Gastrocnemius medialis (tissue), 4 donors: ENCODE data around the gene TMEM114. TPM values are rescaled to one million over a fixed set of nuclear protein-coding genes. Genes with fewer than 3 reads are reported as not detected.

Experiments
- ATAC-seq, 2 donors: fragments of 150-250 bp; one replicate each; pipeline ENCODE4 v1.9.1; 2016
- DNase-seq, 2 donors: peaks; one replicate each; pipeline ENCODE4 v3.0.0-alpha.2; 2019
- H3K27ac ChIP-seq, 4 donors: fragments of 200-600 bp; sonication (generic); 1 replicate in 1 of 4; 2 replicates in 3 of 4; pipeline ENCODE4 v1.5.1; 2016 to 2018; ENCODE audit warnings: mild to moderate bottlenecking in 2 of 4, moderate library complexity in 1 of 4
- H3K27me3 ChIP-seq, 3 donors: fragments of 200-600 bp; sonication (generic) in 2 of 3; 1 replicate in 1 of 3; 2 replicates in 2 of 3; pipeline versions ENCODE4 v1.5.1 to v1.6.0; 2016 to 2019; ENCODE audit warnings: mild to moderate bottlenecking in 1 of 3, moderate library complexity in 1 of 3
- H3K36me3 ChIP-seq, 2 donors: fragments of 200-600 bp; sonication (generic) in 1 of 2; one replicate each; pipeline ENCODE4 v1.5.1; 2017 to 2018
- H3K4me1 ChIP-seq, 2 donors: fragments of 200-600 bp; sonication (generic) in 1 of 2; one replicate each; pipeline ENCODE4 v1.5.1; 2016 to 2017; ENCODE audit warnings: mild to moderate bottlenecking in 2 of 2
- H3K4me3 ChIP-seq, 4 donors: fragments of 200-600 bp; sonication (generic) in 3 of 4; 1 replicate in 1 of 4; 2 replicates in 3 of 4; pipeline ENCODE4 v1.5.1; 2016 to 2019; ENCODE audit warnings: mild to moderate bottlenecking in 2 of 4
- H3K9me3 ChIP-seq, 3 donors: fragments of 200-600 bp; sonication (generic) in 2 of 3; 1 replicate in 1 of 3; 2 replicates in 2 of 3; pipeline ENCODE4 v1.5.1; 2016 to 2019
- POLR2A ChIP-seq, 2 donors: fragments of 450-650 bp; IDR thresholded peaks; one replicate each; pipeline ENCODE4 v1.6.1; 2017; ENCODE audit warnings: antibody characterized with exemption in 2 of 2, mild to moderate bottlenecking in 2 of 2, moderate library complexity in 2 of 2
- in situ Hi-C, 4 donors: fragments of 200-750 bp; cut with MboI; loops; one replicate each; pipeline versions ENCODE4 v1.15.0 to v1.8.0; 2017; ENCODE audit warnings: low sequenced_read_pairs in 4 of 4
- intact Hi-C: fragments of 100-400 bp; cut with DNase I; formaldehyde crosslinking; loops from one replicate; pipeline ENCODE4 v1.15.1; 2023; ENCODE audit warnings: low total_unique reads
- total RNA-seq, 4 donors: library from RNA; depleted of rRNA; stranded (reverse); fragments of >200 nt; gene quantifications; one replicate each; pipeline versions ENCODE4 v1.1.0 to v1.2.3, GENCODE V29; 2016
- TF ChIP-seq, protein P1 (sequence below), 5 experiments: fragments of 450-650 bp in 3 of 5; fragments of 200-600 bp in 2 of 5; sonication (generic) in 2 of 5; IDR thresholded peaks in 4 of 5; conservative IDR thresholded peaks in 1 of 5; 1 replicate in 4 of 5; 2 replicates in 1 of 5; pipeline ENCODE4 v1.5.1; 2016 to 2019; ENCODE audit warnings: antibody characterized with exemption in 5 of 5, mild to moderate bottlenecking in 3 of 5, moderate library complexity in 3 of 5

Gene TMEM114
- total RNA-seq, 4 donors from 2014 or later, result not detected

DNA sequence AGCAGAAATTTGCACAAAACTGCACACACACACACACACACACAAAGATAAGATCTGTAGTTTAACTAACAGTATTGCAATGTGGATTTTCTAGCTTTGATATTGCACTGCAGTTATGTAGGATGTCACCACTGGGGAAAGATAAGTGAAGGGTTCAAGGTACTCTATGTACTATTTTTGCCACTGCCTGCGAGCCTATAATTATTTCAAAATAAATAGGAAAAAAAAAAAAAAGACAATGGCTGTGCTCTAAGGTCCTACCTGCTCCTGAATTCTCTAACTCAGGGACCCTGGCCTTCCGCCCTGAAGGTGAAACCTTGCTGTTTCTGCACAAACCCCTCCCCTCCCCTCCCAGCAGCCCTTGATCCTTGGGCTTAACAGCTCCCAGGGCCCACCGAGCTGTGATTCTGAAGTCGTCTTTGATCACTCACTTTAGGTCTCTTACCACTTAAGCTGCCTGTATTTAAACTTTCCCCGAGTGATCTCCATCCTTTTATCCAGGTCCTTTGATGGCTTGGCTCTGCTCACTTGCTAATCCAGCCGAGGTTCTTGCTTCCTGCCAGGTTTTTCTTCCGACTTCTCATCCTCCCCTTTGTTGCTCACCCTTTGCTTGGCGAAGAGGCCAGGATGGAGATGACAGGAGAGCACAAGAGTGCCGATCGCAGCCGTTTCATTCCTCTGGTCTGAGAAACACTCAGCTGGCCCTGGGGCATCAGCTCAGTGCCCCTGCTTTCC lies 37.7 kb downstream of the TMEM114 start:
- in situ Hi-C loops, result loop anchor here in 3 of 4 donors (25.0 kb wide), 1 partner anchor 1960 kb away; no protein-coding TSS in a partner anchor
- intact Hi-C loops, result no loop called here
- Histone ChIP-seq H3K27ac (no peak overlapping the region), H3K4me3 (no peak overlapping the region), H3K4me1 (no peaks in the 10 kb centered on the region), H3K27me3 (peaks cover 0 to 14% (median 13%) of the 10 kb centered on the region in 3 donors), H3K9me3 (no peaks in the 10 kb centered on the region), H3K36me3 (no peaks in the 10 kb centered on the region)
- TF ChIP-seq, protein P1, sequence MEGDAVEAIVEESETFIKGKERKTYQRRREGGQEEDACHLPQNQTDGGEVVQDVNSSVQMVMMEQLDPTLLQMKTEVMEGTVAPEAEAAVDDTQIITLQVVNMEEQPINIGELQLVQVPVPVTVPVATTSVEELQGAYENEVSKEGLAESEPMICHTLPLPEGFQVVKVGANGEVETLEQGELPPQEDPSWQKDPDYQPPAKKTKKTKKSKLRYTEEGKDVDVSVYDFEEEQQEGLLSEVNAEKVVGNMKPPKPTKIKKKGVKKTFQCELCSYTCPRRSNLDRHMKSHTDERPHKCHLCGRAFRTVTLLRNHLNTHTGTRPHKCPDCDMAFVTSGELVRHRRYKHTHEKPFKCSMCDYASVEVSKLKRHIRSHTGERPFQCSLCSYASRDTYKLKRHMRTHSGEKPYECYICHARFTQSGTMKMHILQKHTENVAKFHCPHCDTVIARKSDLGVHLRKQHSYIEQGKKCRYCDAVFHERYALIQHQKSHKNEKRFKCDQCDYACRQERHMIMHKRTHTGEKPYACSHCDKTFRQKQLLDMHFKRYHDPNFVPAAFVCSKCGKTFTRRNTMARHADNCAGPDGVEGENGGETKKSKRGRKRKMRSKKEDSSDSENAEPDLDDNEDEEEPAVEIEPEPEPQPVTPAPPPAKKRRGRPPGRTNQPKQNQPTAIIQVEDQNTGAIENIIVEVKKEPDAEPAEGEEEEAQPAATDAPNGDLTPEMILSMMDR (IDR thresholded peaks at IDR 0.05 in 4 of 5, conservative IDR thresholded peaks at IDR 0.05 in 1 of 5), result no peak
- no peak for TF ChIP-seq POLR2A (IDR thresholded peaks at IDR 0.05)
- DNase-seq (no peak), ATAC-seq (no peak)

DNA sequence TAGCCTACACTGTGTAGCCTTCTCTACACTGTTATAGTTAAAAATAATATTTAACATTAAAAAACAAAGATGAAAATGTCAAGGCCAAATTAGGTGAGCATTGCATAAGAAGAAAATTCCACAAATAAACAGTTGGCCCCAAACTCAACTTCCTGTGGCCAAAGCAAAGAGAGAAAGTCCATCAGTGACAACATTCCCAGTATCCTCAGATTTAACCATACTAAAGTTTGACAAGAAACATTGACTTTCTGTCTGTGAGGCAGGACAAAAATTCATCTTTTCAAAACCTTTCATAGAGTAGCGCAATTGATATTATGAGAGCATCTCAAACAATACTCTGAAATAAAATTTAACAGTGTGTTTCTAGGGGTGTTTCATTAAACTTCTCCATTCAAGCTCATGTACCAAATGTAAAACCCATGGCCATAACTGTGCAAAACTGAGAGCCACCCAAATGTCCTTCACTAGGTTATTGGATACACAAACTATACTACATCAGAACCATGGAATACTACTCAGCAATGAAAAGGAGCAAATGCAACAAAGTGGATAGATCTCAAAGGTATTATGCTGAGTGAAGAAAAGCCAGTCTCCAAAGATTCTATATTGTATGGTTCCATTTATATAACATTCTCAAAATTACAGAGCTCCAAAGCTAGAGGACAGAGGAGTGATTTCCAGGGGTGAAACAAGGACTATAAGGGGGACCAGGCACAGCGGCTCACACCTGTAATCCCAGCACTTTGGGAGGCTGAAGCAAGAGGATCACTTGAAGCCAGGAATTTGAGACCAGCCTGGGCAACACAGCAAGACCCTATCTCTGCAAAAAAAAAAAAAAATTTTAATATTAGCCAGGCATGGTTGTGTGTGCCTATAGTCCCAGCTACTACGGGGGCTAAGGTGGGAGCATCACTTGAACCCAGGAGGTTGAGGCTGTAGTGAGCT lies 38.7 kb downstream of the TMEM114 start:
- Histone ChIP-seq H3K4me3 (no peak overlapping the region), H3K36me3 (no peaks in the 10 kb centered on the region), H3K27me3 (peaks cover 0 to 16% (median 9%) of the 10 kb centered on the region in 3 donors), H3K27ac (no peak overlapping the region), H3K4me1 (no peaks in the 10 kb centered on the region), H3K9me3 (no peaks in the 10 kb centered on the region)
- no peak for DNase-seq
- TF ChIP-seq, protein P1 (IDR thresholded peaks at IDR 0.05 in 4 of 5, conservative IDR thresholded peaks at IDR 0.05 in 1 of 5), result no peak
- TF ChIP-seq POLR2A (IDR thresholded peaks at IDR 0.05), result no peak
- intact Hi-C loops (no loop called here), in situ Hi-C loops (loop anchor here in 3 of 4 donors (25.0 kb wide), 1 partner anchor 1961 kb away; no protein-coding TSS in a partner anchor)
- no peak for ATAC-seq

DNA sequence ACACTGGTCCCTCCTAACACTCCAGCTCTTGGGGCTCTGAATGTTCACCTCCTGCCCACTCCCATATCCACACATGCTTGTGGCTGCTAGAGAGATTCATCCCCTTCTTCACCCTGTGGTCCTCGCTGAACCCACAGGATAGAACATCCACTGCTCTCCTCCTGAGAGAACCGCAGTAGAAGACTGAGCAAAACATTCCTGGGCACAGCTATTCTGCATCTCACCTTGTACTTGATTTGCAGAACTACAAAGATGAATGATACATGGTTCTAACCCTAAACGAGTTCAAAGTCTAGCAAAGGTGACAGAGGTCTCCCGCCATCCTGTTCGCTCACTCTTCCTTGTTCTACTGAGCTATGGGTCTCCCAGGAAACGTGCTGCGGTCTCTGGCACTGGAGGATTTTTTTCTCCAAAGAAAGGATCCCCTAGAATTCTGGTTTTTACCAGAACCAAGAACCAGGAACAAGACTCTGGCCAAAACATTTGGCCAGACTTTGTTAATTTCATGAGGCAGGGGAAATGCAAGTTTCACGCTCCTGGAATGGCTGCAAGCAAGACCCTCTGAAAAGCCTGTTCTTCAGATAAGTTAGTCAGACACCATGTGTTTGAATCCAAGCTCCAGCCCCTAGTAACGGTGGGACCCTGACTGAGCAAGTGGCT lies 39.5 kb downstream of the TMEM114 start:
- Histone ChIP-seq H3K4me3 (no peak overlapping the region), H3K4me1 (no peaks in the 10 kb centered on the region), H3K36me3 (no peaks in the 10 kb centered on the region), H3K27ac (no peak overlapping the region), H3K9me3 (no peaks in the 10 kb centered on the region), H3K27me3 (peaks cover 0 to 13% (median 5%) of the 10 kb centered on the region in 3 donors)
- intact Hi-C loops, result no loop called here
- in situ Hi-C loops, result loop anchor here in 3 of 4 donors (25.0 kb wide), 1 partner anchor 1961 kb away; no protein-coding TSS in a partner anchor
- TF ChIP-seq, protein P1 (IDR thresholded peaks at IDR 0.05 in 4 of 5, conservative IDR thresholded peaks at IDR 0.05 in 1 of 5), result no peak
- TF ChIP-seq POLR2A (IDR thresholded peaks at IDR 0.05), result no peak
- no peak for ATAC-seq
- DNase-seq, result no peak

DNA sequence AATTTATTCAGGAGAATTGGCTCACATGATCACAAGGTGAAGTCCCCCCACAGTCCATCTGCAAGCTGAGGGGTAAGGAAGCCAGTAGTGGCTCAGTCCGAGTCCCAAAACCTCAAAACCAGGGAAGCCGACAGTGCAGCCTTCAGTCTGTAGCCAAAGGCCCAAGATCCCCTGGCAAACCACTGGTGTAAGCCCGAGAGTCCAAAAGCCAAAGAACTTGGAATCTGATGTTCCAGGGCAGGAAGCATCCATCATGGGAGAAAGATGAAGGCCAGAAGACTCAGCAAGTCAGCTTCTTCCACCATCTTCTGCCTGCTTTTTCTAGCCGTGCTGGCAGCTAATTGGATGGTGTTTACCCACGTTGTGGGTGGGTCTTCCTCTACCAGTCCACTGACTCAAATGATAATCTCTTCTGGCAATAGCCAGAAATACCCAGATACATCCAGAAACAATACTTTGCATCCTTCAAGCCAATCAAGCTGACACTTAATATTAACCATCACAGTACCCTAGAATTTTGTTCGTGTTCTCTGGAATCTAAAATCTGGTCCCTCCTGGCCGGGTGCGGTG lies 40.4 kb downstream of the TMEM114 start:
- no peak for TF ChIP-seq POLR2A (IDR thresholded peaks at IDR 0.05)
- TF ChIP-seq, protein P1 (IDR thresholded peaks at IDR 0.05 in 4 of 5, conservative IDR thresholded peaks at IDR 0.05 in 1 of 5), result no peak
- no peak for DNase-seq
- Histone ChIP-seq H3K36me3 (no peaks in the 10 kb centered on the region), H3K9me3 (no peaks in the 10 kb centered on the region), H3K4me3 (no peak overlapping the region), H3K27ac (no peak overlapping the region), H3K27me3 (peaks cover 0 to 10% (median 3%) of the 10 kb centered on the region in 3 donors), H3K4me1 (no peaks in the 10 kb centered on the region)
- in situ Hi-C loops (loop anchor here in 3 of 4 donors (25.0 kb wide), 1 partner anchor 1962 kb away; no protein-coding TSS in a partner anchor), intact Hi-C loops (no loop called here)
- no peak for ATAC-seq
